H9 (cell line): ENCODE results near the gene LITAF. TPM values are rescaled to one million over a fixed set of nuclear protein-coding genes. Genes with fewer than 3 reads are reported as not detected.

ENCODE experiments used
- DNase-seq: peaks from one replicate; pipeline ENCODE4 v3.0.0-alpha.2; 2017
- H2AFZ ChIP-seq: one replicate; pipeline ENCODE4 v1.6.1; 2013; ENCODE audit warnings: mild to moderate bottlenecking, low read length, control low read depth, moderate library complexity
- H2AK5ac ChIP-seq: 2 replicates; pipeline ENCODE4 v1.6.1; 2013; ENCODE audit warnings: low read length, control low read depth, mixed read lengths; ENCODE audit not compliant: insufficient read length
- H2BK120ac ChIP-seq: one replicate; pipeline ENCODE4 v1.6.1; 2013; ENCODE audit warnings: low read depth, mild to moderate bottlenecking, low read length, control low read depth, inconsistent platforms; ENCODE audit not compliant: poor library complexity, severe bottlenecking
- H2BK12ac ChIP-seq: 2 replicates; pipeline ENCODE4 v1.6.1; 2013; ENCODE audit warnings: low read length, control low read depth, mixed read lengths, low read depth; ENCODE audit not compliant: insufficient read length
- H2BK15ac ChIP-seq: 2 replicates; pipeline ENCODE4 v1.6.1; 2013; ENCODE audit warnings: low read depth, low read length, control low read depth
- H2BK20ac ChIP-seq: one replicate; pipeline ENCODE4 v1.6.1; 2013; ENCODE audit warnings: low read depth, mild to moderate bottlenecking, low read length, control low read depth, inconsistent platforms; ENCODE audit not compliant: poor library complexity, severe bottlenecking
- H2BK5ac ChIP-seq: 2 replicates; pipeline ENCODE4 v1.6.1; 2013; ENCODE audit warnings: low read length, control low read depth, mixed read lengths; ENCODE audit not compliant: insufficient read length
- H3K14ac ChIP-seq: 2 replicates; pipeline ENCODE4 v1.6.1; 2013; ENCODE audit warnings: low read length, control low read depth; ENCODE audit not compliant: insufficient read depth
- H3K18ac ChIP-seq: 2 replicates; pipeline ENCODE4 v1.6.1; 2013; ENCODE audit warnings: low read depth, mild to moderate bottlenecking, mixed read lengths, low read length, control low read depth; ENCODE audit not compliant: insufficient read length
- H3K23ac ChIP-seq: 2 replicates; pipeline ENCODE4 v1.6.1; 2013; ENCODE audit warnings: low read length, control low read depth, mixed read lengths, low read depth; ENCODE audit not compliant: insufficient read length
- H3K23me2 ChIP-seq: 2 replicates; pipeline ENCODE4 v1.6.1; 2013; ENCODE audit warnings: low read depth, mild to moderate bottlenecking, mixed read lengths, low read length, control low read depth; ENCODE audit not compliant: insufficient read length, poor library complexity, severe bottlenecking
- H3K27ac ChIP-seq: 2 replicates; pipeline ENCODE4 v1.5.1; 2013; ENCODE audit warnings: low read length, control low read depth, mixed read lengths, low read depth; ENCODE audit not compliant: insufficient read length
- H3K27me3 ChIP-seq: 2 replicates; pipeline ENCODE4 v1.6.1; 2013; ENCODE audit warnings: low read length, control low read depth, inconsistent platforms; ENCODE audit not compliant: insufficient read depth
- H3K4ac ChIP-seq: 2 replicates; pipeline ENCODE4 v1.6.1; 2013; ENCODE audit warnings: low read depth, mild to moderate bottlenecking, control low read depth, inconsistent platforms, low read length, moderate library complexity
- H3K4me1 ChIP-seq: 2 replicates; pipeline ENCODE4 v1.6.1; 2013; ENCODE audit warnings: low read length, control low read depth, inconsistent platforms; ENCODE audit not compliant: insufficient read depth
- H3K4me2 ChIP-seq: 2 replicates; pipeline ENCODE4 v1.6.1; 2013; ENCODE audit warnings: low read length, control low read depth, mixed read lengths; ENCODE audit not compliant: insufficient read length, insufficient read depth
- H3K56ac ChIP-seq: 2 replicates; pipeline ENCODE4 v1.6.1; 2013; ENCODE audit warnings: low read depth, mild to moderate bottlenecking, mixed read lengths, low read length, control low read depth; ENCODE audit not compliant: insufficient read length
- H3K79me1 ChIP-seq: 2 replicates; pipeline ENCODE4 v1.6.1; 2013; ENCODE audit warnings: low read depth, mild to moderate bottlenecking, moderate library complexity, low read length, control low read depth, inconsistent platforms; ENCODE audit not compliant: insufficient read depth, poor library complexity, severe bottlenecking
- H3K79me2 ChIP-seq: 2 replicates; pipeline ENCODE4 v1.6.1; 2013; ENCODE audit warnings: low read length, control low read depth, inconsistent platforms; ENCODE audit not compliant: insufficient read depth
- H3K9ac ChIP-seq: 2 replicates; pipeline ENCODE4 v1.6.1; 2013; ENCODE audit warnings: low read length, control low read depth, mixed read lengths; ENCODE audit not compliant: insufficient read length; ENCODE audit errors: extremely low read depth
- H3K9me3 ChIP-seq: one replicate; pipeline ENCODE4 v1.6.1; 2013; ENCODE audit warnings: low read depth, low read length, inconsistent platforms; ENCODE audit not compliant: control insufficient read depth
- H3T11ph ChIP-seq: one replicate; pipeline ENCODE4 v1.6.1; 2013; ENCODE audit warnings: mild to moderate bottlenecking, low read length, control low read depth, inconsistent platforms
- H4K20me1 ChIP-seq: one replicate; pipeline ENCODE4 v1.6.1; 2013; ENCODE audit not compliant: control insufficient read depth, insufficient read length, insufficient read depth
- H4K5ac ChIP-seq: 2 replicates; pipeline ENCODE4 v1.6.1; 2013; ENCODE audit warnings: low read depth, mild to moderate bottlenecking, mixed read lengths, low read length, control low read depth; ENCODE audit not compliant: insufficient read length
- H4K8ac ChIP-seq: replicated peaks from 2 replicates; pipeline ENCODE4 v1.6.1; 2013; ENCODE audit warnings: low read length, control low read depth, mixed read lengths, low read depth; ENCODE audit not compliant: insufficient read length
- H4K91ac ChIP-seq: 2 replicates; pipeline ENCODE4 v1.6.1; 2013; ENCODE audit warnings: low read depth, mild to moderate bottlenecking, moderate library complexity, mixed read lengths, low read length, control low read depth; ENCODE audit not compliant: insufficient read length
- H3K27ac Mint-ChIP-seq, 3 experiments: 2 replicates in 2 of 3; 3 replicates in 1 of 3; pipeline ENCODE4 v1.8.0; 2020 to 2021; ENCODE audit warnings: mixed read lengths in 3 of 3, mild to moderate bottlenecking in 1 of 3, moderate library complexity in 1 of 3
- H3K27me3 Mint-ChIP-seq: 2 replicates; pipeline ENCODE4 v1.8.0; 2021; ENCODE audit warnings: low read depth, mild to moderate bottlenecking, moderate library complexity, mixed read lengths
- H3K36me3 Mint-ChIP-seq, 3 experiments: 2 replicates in 2 of 3; 3 replicates in 1 of 3; pipeline ENCODE4 v1.8.0; 2020 to 2021; ENCODE audit warnings: low read depth in 3 of 3, mixed read lengths in 3 of 3; ENCODE audit not compliant: insufficient read depth in 1 of 3
- H3K4me1 Mint-ChIP-seq, 2 experiments: 2 replicates each; pipeline ENCODE4 v1.8.0; 2020; ENCODE audit warnings: mixed read lengths in 2 of 2
- H3K4me3 Mint-ChIP-seq, 2 experiments: 2 replicates in 1 of 2; 3 replicates in 1 of 2; pipeline ENCODE4 v1.8.0; 2020 to 2021; ENCODE audit warnings: mild to moderate bottlenecking in 2 of 2, mixed read lengths in 2 of 2, moderate library complexity in 1 of 2
- H3K9me3 Mint-ChIP-seq, 2 experiments: 2 replicates in 1 of 2; 3 replicates in 1 of 2; pipeline ENCODE4 v1.8.0; 2020; ENCODE audit warnings: mild to moderate bottlenecking in 2 of 2, mixed read lengths in 2 of 2, moderate library complexity in 1 of 2
- WGBS: extraction: QIAGEN DNeasy Blood & Tissue Kit; methylation state at CpG from one replicate; pipeline ENCODE4 v1.1.7; 2013; ENCODE audit warnings: missing lambda C conversion rate, low lambda C conversion rate, mixed read lengths; ENCODE audit not compliant: insufficient read length; ENCODE audit errors: extremely low coverage; 5-methylcytosine and 5-hydroxymethylcytosine counted together
- total RNA-seq: library from RNA; stranded (reverse); gene quantifications from 2 replicates; pipeline ENCODE4 v1.2.1, GENCODE V29; 2021
- TF ChIP-seq, protein P1 (sequence below): fragments of 200-600 bp; sonication (generic); conservative IDR thresholded peaks from 3 replicates; pipeline ENCODE4 v1.8.0; 2021; ENCODE audit warnings: antibody characterized with exemption, mild to moderate bottlenecking

Gene LITAF
- total RNA-seq, 1 experiment from 2014 or later = 249 TPM

DNA sequence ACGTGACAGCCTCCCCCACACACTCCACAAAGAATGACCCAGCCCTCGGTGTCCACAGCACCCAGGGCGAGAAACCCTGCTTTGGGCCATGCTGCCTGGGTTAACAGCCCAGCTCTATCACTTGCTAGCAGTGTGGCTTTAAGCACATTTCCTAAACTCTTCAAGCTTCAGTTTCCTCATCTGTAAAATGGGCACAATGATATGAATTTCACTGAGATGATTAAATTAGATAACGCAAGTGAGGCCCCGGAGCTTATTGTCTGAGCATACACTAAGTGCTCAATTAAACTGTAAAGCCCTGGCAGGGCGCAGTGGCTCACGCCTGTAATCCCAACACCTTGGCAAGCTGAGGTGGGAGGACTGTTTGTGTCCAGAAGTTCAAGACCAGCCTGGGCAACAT, 79.4 kb downstream of the LITAF start:
- Histone ChIP-seq H4K5ac (no peak overlapping the region), H4K20me1 (no peaks in the 10 kb centered on the region), H3K79me1 (no peaks in the 10 kb centered on the region), H2AFZ (no peak overlapping the region), H4K91ac (no peak overlapping the region), H3K27ac (no peak overlapping the region), H3K9me3 (no peaks in the 10 kb centered on the region), H3K23ac (no peak overlapping the region), H2BK120ac (no peak overlapping the region), H3K4me2 (no peak overlapping the region), H3K79me2 (no peaks in the 10 kb centered on the region), H3K9ac (no peak overlapping the region), H3K4me1 (no peaks in the 10 kb centered on the region), H3K18ac (no peak overlapping the region), H3K23me2 (no peaks in the 10 kb centered on the region), H3K4ac (no peak overlapping the region), H4K8ac (no peak overlapping the region), H3K14ac (no peak overlapping the region), H2AK5ac (no peak overlapping the region), H2BK20ac (no peak overlapping the region), H3K27me3 (no peaks in the 10 kb centered on the region), H2BK12ac (no peak overlapping the region), H2BK15ac (no peak overlapping the region), H3T11ph (no peak overlapping the region), H2BK5ac (no peak overlapping the region), H3K56ac (no peak overlapping the region)
- H3K27ac Mint-ChIP-seq = no peak overlapping the region
- peaks cover 11 to 20% of the 10 kb centered on the region in 2 experiments for H3K4me1 Mint-ChIP-seq
- DNase-seq = no peak
- H3K9me3 Mint-ChIP-seq = no peaks in the 10 kb centered on the region; a peak in 1 of 5 replicates
- no peaks in the 10 kb centered on the region; a peak in 1 of 7 replicates for H3K36me3 Mint-ChIP-seq
- TF ChIP-seq, protein P1, sequence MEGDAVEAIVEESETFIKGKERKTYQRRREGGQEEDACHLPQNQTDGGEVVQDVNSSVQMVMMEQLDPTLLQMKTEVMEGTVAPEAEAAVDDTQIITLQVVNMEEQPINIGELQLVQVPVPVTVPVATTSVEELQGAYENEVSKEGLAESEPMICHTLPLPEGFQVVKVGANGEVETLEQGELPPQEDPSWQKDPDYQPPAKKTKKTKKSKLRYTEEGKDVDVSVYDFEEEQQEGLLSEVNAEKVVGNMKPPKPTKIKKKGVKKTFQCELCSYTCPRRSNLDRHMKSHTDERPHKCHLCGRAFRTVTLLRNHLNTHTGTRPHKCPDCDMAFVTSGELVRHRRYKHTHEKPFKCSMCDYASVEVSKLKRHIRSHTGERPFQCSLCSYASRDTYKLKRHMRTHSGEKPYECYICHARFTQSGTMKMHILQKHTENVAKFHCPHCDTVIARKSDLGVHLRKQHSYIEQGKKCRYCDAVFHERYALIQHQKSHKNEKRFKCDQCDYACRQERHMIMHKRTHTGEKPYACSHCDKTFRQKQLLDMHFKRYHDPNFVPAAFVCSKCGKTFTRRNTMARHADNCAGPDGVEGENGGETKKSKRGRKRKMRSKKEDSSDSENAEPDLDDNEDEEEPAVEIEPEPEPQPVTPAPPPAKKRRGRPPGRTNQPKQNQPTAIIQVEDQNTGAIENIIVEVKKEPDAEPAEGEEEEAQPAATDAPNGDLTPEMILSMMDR = no peak
- H3K4me3 Mint-ChIP-seq = no peak overlapping the region
- no peaks in the 10 kb centered on the region; the same call in none of the 2 replicates for H3K27me3 Mint-ChIP-seq
- no CpG with 5 or more reads among the region's 7 CpGs for WGBS
